HG03521 (cell line): Measurements from ENCODE around the gene JARID2.

Experiments
- ATAC-seq: cut with Tn5 transposase; IDR thresholded peaks from one replicate; pipeline ENCODE4 v1.9.1; 2021; ENCODE audit warnings: mild to moderate bottlenecking, moderate library complexity; ENCODE audit not compliant: unreplicated experiment

Gene JARID2

GRCh38 chr6:15512721-15513120 lies 266.9 kb downstream of the JARID2 start:
- no peak for ATAC-seq

GRCh38 chr6:15513131-15513771 lies 267.4 kb downstream of the JARID2 start:
- ATAC-seq = no peak

GRCh38 chr6:15513801-15514711 lies 268.2 kb downstream of the JARID2 start:
- ATAC-seq = no peak

- no peak for ATAC-seq
Measured at GRCh38 chr6:15515226-15515625, 269.4 kb downstream of the JARID2 start.

GRCh38 chr6:15515660-15516375 lies 269.9 kb downstream of the JARID2 start:
- no peak for ATAC-seq

- no peak for ATAC-seq
Measured at GRCh38 chr6:15516378-15516777, 270.5 kb downstream of the JARID2 start.

- no peak for ATAC-seq
Measured at GRCh38 chr6:15516923-15517560, 271.2 kb downstream of the JARID2 start.

GRCh38 chr6:15517600-15517999 lies 271.7 kb downstream of the JARID2 start:
- no peak for ATAC-seq

GRCh38 chr6:15518057-15518456 lies 272.2 kb downstream of the JARID2 start:
- ATAC-seq = no peak

- no peak for ATAC-seq
Measured at GRCh38 chr6:15518878-15519277, 273.0 kb downstream of the JARID2 start.

GRCh38 chr6:15519681-15520080 lies 273.8 kb downstream of the JARID2 start:
- no peak for ATAC-seq

GRCh38 chr6:15520626-15521203 lies 274.8 kb downstream of the JARID2 start:
- no peak for ATAC-seq

- ATAC-seq = no peak
Measured at GRCh38 chr6:15521582-15521981, 275.7 kb downstream of the JARID2 start.

- ATAC-seq = no peak
Measured at GRCh38 chr6:15522026-15522425, 276.2 kb downstream of the JARID2 start.

GRCh38 chr6:15522427-15522826 lies 276.6 kb downstream of the JARID2 start:
- no peak for ATAC-seq

- no peak for ATAC-seq
Measured at GRCh38 chr6:15522856-15523529, 277.1 kb downstream of the JARID2 start.

- no peak for ATAC-seq
Measured at GRCh38 chr6:15523679-15524630, 278.1 kb downstream of the JARID2 start.

- no peak for ATAC-seq
Measured at GRCh38 chr6:15524861-15525401, 279.1 kb downstream of the JARID2 start.

GRCh38 chr6:15526212-15526701 lies 280.4 kb downstream of the JARID2 start:
- no peak for ATAC-seq
